Measurements from ENCODE around the gene TMEM222. TPM values are rescaled to one million over a fixed set of nuclear protein-coding genes. Genes with fewer than 3 reads are reported as not detected.

Gene TMEM222
- total RNA-seq, 2 donors from 2014 or later, result 41.9 to 61.3 TPM

- Mint-ChIP-seq H3K4me1 (ENCODE audit: low read depth) (no peaks in the 10 kb centered on the region), H3K9me3 (no peaks in the 10 kb centered on the region), H3K4me3 (no peak overlapping the region), H3K36me3 (ENCODE audit: insufficient read depth in 2 of 2) (no peaks in the 10 kb centered on the region), H3K27me3 (ENCODE audit: low read depth) (no peaks in the 10 kb centered on the region), H3K27ac (no peak overlapping the region)
- ATAC-seq (replicated peaks in 1 of 2) (no peak), DNase-seq (no peak)
Measured at GRCh38 chr1:27298632-27299384, 23.2 kb upstream of the TMEM222 start.

GRCh38 chr1:27299385-27300271 is 22.3 kb upstream of the TMEM222 start:
- ATAC-seq (replicated peaks in 1 of 2), result no peak
- DNase-seq, result no peak
- no peaks in the 10 kb centered on the region for H3K9me3 Mint-ChIP-seq
- H3K27me3 Mint-ChIP-seq (ENCODE audit: low read depth), result no peaks in the 10 kb centered on the region
- no peak overlapping the region for H3K4me3 Mint-ChIP-seq
- H3K36me3 Mint-ChIP-seq (ENCODE audit: insufficient read depth in 2 of 2), result no peaks in the 10 kb centered on the region
- no peak overlapping the region for H3K27ac Mint-ChIP-seq
- H3K4me1 Mint-ChIP-seq (ENCODE audit: low read depth), result no peaks in the 10 kb centered on the region

GRCh38 chr1:27300341-27301051 is 21.5 kb upstream of the TMEM222 start:
- Mint-ChIP-seq H3K9me3 (no peaks in the 10 kb centered on the region), H3K36me3 (ENCODE audit: insufficient read depth in 2 of 2) (no peaks in the 10 kb centered on the region), H3K4me3 (no peak overlapping the region), H3K27me3 (ENCODE audit: low read depth) (no peaks in the 10 kb centered on the region), H3K27ac (no peak overlapping the region), H3K4me1 (ENCODE audit: low read depth) (no peaks in the 10 kb centered on the region)
- DNase-seq (peak; percentile 69 to 78), ATAC-seq (replicated peaks in 1 of 2) (peak; percentile 80 to 89)

- ATAC-seq (replicated peaks in 1 of 2), result no peak
Measured at GRCh38 chr1:27301052-27301422, 20.9 kb upstream of the TMEM222 start.

GRCh38 chr1:27301582-27302199 is 20.3 kb upstream of the TMEM222 start:
- no peaks in the 10 kb centered on the region for H3K4me1 Mint-ChIP-seq (ENCODE audit: low read depth)
- ATAC-seq (replicated peaks in 1 of 2) (no peak), DNase-seq (no peak)
- H3K4me3 Mint-ChIP-seq, result no peak overlapping the region
- no peaks in the 10 kb centered on the region for H3K36me3 Mint-ChIP-seq (ENCODE audit: insufficient read depth in 2 of 2)
- no peak overlapping the region for H3K27ac Mint-ChIP-seq
- no peaks in the 10 kb centered on the region for H3K27me3 Mint-ChIP-seq (ENCODE audit: low read depth)
- H3K9me3 Mint-ChIP-seq, result no peaks in the 10 kb centered on the region

More at GRCh38 chr1:27301052-27301422, 20.9 kb upstream of the TMEM222 start:
- H3K9me3 Mint-ChIP-seq, result no peaks in the 10 kb centered on the region
- H3K4me3 Mint-ChIP-seq, result no peak overlapping the region
- no peaks in the 10 kb centered on the region for H3K4me1 Mint-ChIP-seq (ENCODE audit: low read depth)
- no peak for DNase-seq
- H3K27ac Mint-ChIP-seq, result no peak overlapping the region
- no peaks in the 10 kb centered on the region for H3K27me3 Mint-ChIP-seq (ENCODE audit: low read depth)
- no peaks in the 10 kb centered on the region for H3K36me3 Mint-ChIP-seq (ENCODE audit: insufficient read depth in 2 of 2)

- no peak for DNase-seq
- no peak for ATAC-seq (replicated peaks in 1 of 2)
- H3K9me3 Mint-ChIP-seq, result no peaks in the 10 kb centered on the region
- H3K4me3 Mint-ChIP-seq, result no peak overlapping the region
- no peaks in the 10 kb centered on the region for H3K36me3 Mint-ChIP-seq (ENCODE audit: insufficient read depth in 2 of 2)
- no peak overlapping the region for H3K27ac Mint-ChIP-seq
- H3K4me1 Mint-ChIP-seq (ENCODE audit: low read depth), result no peaks in the 10 kb centered on the region
- H3K27me3 Mint-ChIP-seq (ENCODE audit: low read depth), result no peaks in the 10 kb centered on the region
Measured at GRCh38 chr1:27302612-27303011, 19.4 kb upstream of the TMEM222 start.

- H3K27me3 Mint-ChIP-seq (ENCODE audit: low read depth), result no peaks in the 10 kb centered on the region
- H3K36me3 Mint-ChIP-seq (ENCODE audit: insufficient read depth in 2 of 2), result no peaks in the 10 kb centered on the region
- no peaks in the 10 kb centered on the region for H3K9me3 Mint-ChIP-seq
- no peaks in the 10 kb centered on the region for H3K4me1 Mint-ChIP-seq (ENCODE audit: low read depth)
- ATAC-seq (replicated peaks in 1 of 2), result no peak
- no peak overlapping the region for H3K4me3 Mint-ChIP-seq
- no peak overlapping the region for H3K27ac Mint-ChIP-seq
- no peak for DNase-seq
Measured at GRCh38 chr1:27303509-27303908, 18.5 kb upstream of the TMEM222 start.

- Mint-ChIP-seq H3K27ac (no peak overlapping the region), H3K36me3 (ENCODE audit: insufficient read depth in 2 of 2) (no peaks in the 10 kb centered on the region), H3K4me3 (no peak overlapping the region), H3K27me3 (ENCODE audit: low read depth) (no peaks in the 10 kb centered on the region), H3K4me1 (ENCODE audit: low read depth) (no peaks in the 10 kb centered on the region), H3K9me3 (no peaks in the 10 kb centered on the region)
- ATAC-seq (replicated peaks in 1 of 2) (no peak), DNase-seq (no peak)
Measured at GRCh38 chr1:27306071-27306470, 15.9 kb upstream of the TMEM222 start.

- Mint-ChIP-seq H3K4me1 (ENCODE audit: low read depth) (no peaks in the 10 kb centered on the region), H3K4me3 (no peak overlapping the region), H3K36me3 (ENCODE audit: insufficient read depth in 2 of 2) (no peaks in the 10 kb centered on the region), H3K27me3 (ENCODE audit: low read depth) (no peaks in the 10 kb centered on the region), H3K9me3 (no peaks in the 10 kb centered on the region), H3K27ac (no peak overlapping the region)
- no peak for ATAC-seq (replicated peaks in 1 of 2)
- DNase-seq, result no peak
Measured at GRCh38 chr1:27306892-27307761, 14.8 kb upstream of the TMEM222 start.

GRCh38 chr1:27307874-27308598 is 13.9 kb upstream of the TMEM222 start:
- Mint-ChIP-seq H3K27ac (no peak overlapping the region), H3K27me3 (ENCODE audit: low read depth) (no peaks in the 10 kb centered on the region), H3K4me1 (ENCODE audit: low read depth) (no peaks in the 10 kb centered on the region), H3K9me3 (no peaks in the 10 kb centered on the region), H3K36me3 (ENCODE audit: insufficient read depth in 2 of 2) (no peaks in the 10 kb centered on the region), H3K4me3 (no peak overlapping the region)
- ATAC-seq (replicated peaks in 1 of 2), result no peak
- DNase-seq, result no peak

GRCh38 chr1:27314169-27314568 is 7.8 kb upstream of the TMEM222 start:
- Mint-ChIP-seq H3K27me3 (ENCODE audit: low read depth) (no peaks in the 10 kb centered on the region), H3K4me3 (no peak overlapping the region), H3K27ac (no peak overlapping the region), H3K9me3 (no peaks in the 10 kb centered on the region), H3K36me3 (ENCODE audit: insufficient read depth in 2 of 2) (no peaks in the 10 kb centered on the region), H3K4me1 (ENCODE audit: low read depth) (no peaks in the 10 kb centered on the region)
- ATAC-seq (replicated peaks in 1 of 2) (no peak), DNase-seq (no peak)

GRCh38 chr1:27314737-27315136 is 7.2 kb upstream of the TMEM222 start:
- Mint-ChIP-seq H3K4me1 (ENCODE audit: low read depth) (no peaks in the 10 kb centered on the region), H3K36me3 (ENCODE audit: insufficient read depth in 2 of 2) (no peaks in the 10 kb centered on the region), H3K27me3 (ENCODE audit: low read depth) (no peaks in the 10 kb centered on the region), H3K4me3 (no peak overlapping the region), H3K27ac (no peak overlapping the region), H3K9me3 (no peaks in the 10 kb centered on the region)
- DNase-seq, result no peak
- ATAC-seq (replicated peaks in 1 of 2), result no peak

Measured in activated T-cell treated with anti-CD3 and anti-CD28 coated beads, Interleukin-2, amount 50 U/mL, for 72 hours (primary cell).